Lower lobe of right lung (tissue), 2 donors: Measurements from ENCODE around the gene MED13. TPM values are rescaled to one million over a fixed set of nuclear protein-coding genes. Genes with fewer than 3 reads are reported as not detected.
"Not testable (repeated sequence)": the region's sequence is repeated elsewhere in the genome, so short reads cannot be mapped to it uniquely, and the experiment has no call there.

Source experiments
- ATAC-seq, 2 donors: fragments of 200-7000 bp; cut with Tn5 transposase; one replicate each; pipeline ENCODE4 v1.9.1; 2020 to 2022; ENCODE audit warnings: mild to moderate bottlenecking in 2 of 2, moderate library complexity in 2 of 2
- DNase-seq: peaks from one replicate; pipeline ENCODE4 v3.0.0-alpha.2; 2020
- H3K27ac ChIP-seq: fragments of 200-600 bp; one replicate; pipeline ENCODE4 v1.8.0; 2022
- H3K27me3 ChIP-seq: fragments of 200-600 bp; one replicate; pipeline ENCODE4 v1.8.0; 2022; ENCODE audit warnings: low read depth
- H3K36me3 ChIP-seq: fragments of 200-600 bp; one replicate; pipeline ENCODE4 v1.8.0; 2022; ENCODE audit warnings: mild to moderate bottlenecking
- H3K4me1 ChIP-seq: fragments of 200-600 bp; one replicate; pipeline ENCODE4 v1.8.0; 2022
- H3K4me3 ChIP-seq: fragments of 200-600 bp; one replicate; pipeline ENCODE4 v1.8.0; 2022; ENCODE audit warnings: mild to moderate bottlenecking
- H3K9me3 ChIP-seq: fragments of 200-600 bp; one replicate; pipeline ENCODE4 v1.8.0; 2022
- CTCF ChIP-seq: fragments of 200-600 bp; IDR thresholded peaks from one replicate; pipeline ENCODE4 v1.8.0; 2022; ENCODE audit warnings: antibody characterized with exemption, mild to moderate bottlenecking
- intact Hi-C: fragments of 100-400 bp; cut with DNase I; formaldehyde crosslinking; loops from one replicate; pipeline ENCODE4 v1.11.0; 2022
- total RNA-seq: library from RNA; stranded (reverse); fragmentation: NEBNext Ultra II Directional; extraction: Animal tissue kit (Norgen Biotek cat#: 25700); gene quantifications from one replicate; pipeline ENCODE4 v1.2.1, GENCODE V29; 2021
- donor health status: DM: no; HTN: yes; CAD: no; lungs with severe emphysema.

The MED13 gene
- total RNA-seq, 1 donor from 2014 or later: 67.9 TPM

- Histone ChIP-seq H3K27me3 (no peaks in the 10 kb centered on the region), H3K4me1 (no peaks in the 10 kb centered on the region), H3K36me3 (no peaks in the 10 kb centered on the region), H3K4me3 (no peak overlapping the region), H3K27ac (no peak overlapping the region), H3K9me3 (no peaks in the 10 kb centered on the region)
- ATAC-seq (no peak), DNase-seq (no peak)
- intact Hi-C loops: no loop called here
- TF ChIP-seq CTCF: no peak
Observed at GRCh38 chr17:62080647-62081046, 15.6 kb upstream of the MED13 start.

- DNase-seq: no peak
- no peak overlapping the region for H3K4me3 ChIP-seq
- ATAC-seq: no peak
- TF ChIP-seq CTCF: no peak
- no peaks in the 10 kb centered on the region for H3K36me3 ChIP-seq
- intact Hi-C loops: no loop called here
- H3K9me3 ChIP-seq: no peaks in the 10 kb centered on the region
- H3K27me3 ChIP-seq: no peaks in the 10 kb centered on the region
- H3K27ac ChIP-seq: no peak overlapping the region
- H3K4me1 ChIP-seq: no peaks in the 10 kb centered on the region
Observed at GRCh38 chr17:62078009-62078408, 12.9 kb upstream of the MED13 start.

- H3K9me3 ChIP-seq: no peaks in the 10 kb centered on the region
- TF ChIP-seq CTCF: no peak
- intact Hi-C loops: no loop called here
Observed at GRCh38 chr17:62076864-62077788, 12.0 kb upstream of the MED13 start.

GRCh38 chr17:62075308-62075815 lies 10.3 kb upstream of the MED13 start:
- DNase-seq: no peak
- no peak overlapping the region for H3K27ac ChIP-seq
- no peaks in the 10 kb centered on the region for H3K36me3 ChIP-seq
- H3K27me3 ChIP-seq: no peaks in the 10 kb centered on the region
- no peak for ATAC-seq
- TF ChIP-seq CTCF: no peak
- H3K4me3 ChIP-seq: no peak overlapping the region
- H3K9me3 ChIP-seq: no peaks in the 10 kb centered on the region
- no peaks in the 10 kb centered on the region for H3K4me1 ChIP-seq
- intact Hi-C loops: no loop called here

More at GRCh38 chr17:62076864-62077788, 12.0 kb upstream of the MED13 start:
- DNase-seq: no peak
- H3K4me1 ChIP-seq: no peaks in the 10 kb centered on the region
- ATAC-seq: no peak
- H3K27ac ChIP-seq: no peak overlapping the region
- no peaks in the 10 kb centered on the region for H3K27me3 ChIP-seq
- no peaks in the 10 kb centered on the region for H3K36me3 ChIP-seq
- H3K4me3 ChIP-seq: no peak overlapping the region

GRCh38 chr17:62073993-62074392 lies 8.9 kb upstream of the MED13 start:
- intact Hi-C loops: no loop called here
- H3K36me3 ChIP-seq: no peaks in the 10 kb centered on the region
- DNase-seq (no peak), ATAC-seq (no peak)
- no peak overlapping the region for H3K4me3 ChIP-seq
- TF ChIP-seq CTCF: no peak
- no peak overlapping the region for H3K27ac ChIP-seq
- H3K9me3 ChIP-seq: no peaks in the 10 kb centered on the region
- no peaks in the 10 kb centered on the region for H3K4me1 ChIP-seq
- no peaks in the 10 kb centered on the region for H3K27me3 ChIP-seq

GRCh38 chr17:62072855-62073254 lies 7.8 kb upstream of the MED13 start:
- H3K9me3 ChIP-seq, H3K4me1 ChIP-seq, H3K27ac ChIP-seq, H3K36me3 ChIP-seq, intact Hi-C loops, ATAC-seq, H3K27me3 ChIP-seq, DNase-seq, H3K4me3 ChIP-seq: not testable (repeated sequence)
